Smooth muscle cell (in vitro differentiated cells): ENCODE results near the gene SPRTN. TPM values are rescaled to one million over a fixed set of nuclear protein-coding genes. Genes with fewer than 3 reads are reported as not detected.

Source experiments
- DNase-seq: peaks from one replicate; lab custom pipeline; 2025; ENCODE audit not compliant: unreplicated experiment; lab: John Stamatoyannopoulos, UW
- H2AFZ ChIP-seq: fragments of 200-600 bp; sonication (generic); 2 replicates; pipeline ENCODE4 v1.6.0; 2016; ENCODE audit warnings: antibody characterized with exemption, low read depth, mild to moderate bottlenecking
- H3F3A ChIP-seq: fragments of 200-600 bp; sonication (generic); 2 replicates; pipeline ENCODE4 v1.6.0; 2017; ENCODE audit warnings: antibody characterized with exemption, low read depth
- H3K27ac ChIP-seq: fragments of 200-600 bp; sonication (generic); 2 replicates; pipeline ENCODE4 v1.5.1; 2016; ENCODE audit warnings: low read depth, mild to moderate bottlenecking
- H3K27me3 ChIP-seq: fragments of 200-600 bp; sonication (generic); 2 replicates; pipeline ENCODE4 v1.6.1; 2016; ENCODE audit warnings: low read depth, mild to moderate bottlenecking
- H3K36me3 ChIP-seq: fragments of 200-600 bp; sonication (generic); 2 replicates; pipeline ENCODE4 v1.5.1; 2016; ENCODE audit warnings: low read depth
- H3K4me1 ChIP-seq: fragments of 200-600 bp; sonication (generic); 2 replicates; pipeline ENCODE4 v1.5.1; 2016; ENCODE audit warnings: low read depth
- H3K4me2 ChIP-seq: fragments of 200-600 bp; sonication (generic); 2 replicates; pipeline ENCODE4 v1.6.0; 2016; ENCODE audit warnings: mild to moderate bottlenecking
- H3K4me3 ChIP-seq: fragments of 200-600 bp; sonication (generic); 2 replicates; pipeline ENCODE4 v1.5.1; 2016; ENCODE audit warnings: mild to moderate bottlenecking
- H3K79me2 ChIP-seq: fragments of 200-600 bp; sonication (generic); 2 replicates; pipeline ENCODE4 v1.6.0; 2016; ENCODE audit warnings: low read depth, mild to moderate bottlenecking
- H3K9ac ChIP-seq: fragments of 200-600 bp; sonication (generic); 2 replicates; pipeline ENCODE4 v1.6.0; 2016; ENCODE audit warnings: low read depth
- H3K9me3 ChIP-seq: fragments of 200-600 bp; sonication (generic); replicated peaks from 2 replicates; pipeline ENCODE4 v1.5.1; 2016; ENCODE audit warnings: low read depth
- H4K20me1 ChIP-seq: fragments of 200-600 bp; sonication (generic); 2 replicates; pipeline ENCODE4 v1.6.0; 2016; ENCODE audit warnings: low read depth
- CTCF ChIP-seq: fragments of 200-600 bp; sonication (generic); IDR thresholded peaks from 2 replicates; pipeline ENCODE4 v1.5.1; 2017; ENCODE audit warnings: borderline replicate concordance, mild to moderate bottlenecking, antibody characterized with exemption; ENCODE audit not compliant: insufficient read depth, poor library complexity, severe bottlenecking
- WGBS: methylation state at CpG from one replicate; pipeline ENCODE4 v1.1.7; 2016; ENCODE audit warnings: low lambda C conversion rate; 5-methylcytosine and 5-hydroxymethylcytosine counted together
- polyA plus RNA-seq: library from polyadenylated mRNA; unstranded; fragments of >200 nt; fragmentation: Nextera tagmentation; extraction: Ambion mirVana; gene quantifications from 2 replicates; pipeline ENCODE4 v1.2.1, GENCODE V29; 2016
- total RNA-seq: library from RNA; depleted of rRNA; stranded (reverse); fragments of >200 nt; gene quantifications from 2 replicates; pipeline ENCODE4 v1.2.3, GENCODE V29; 2014

Gene SPRTN
- total and polyA plus RNA-seq, 2 experiments from 2014 or later, result 9.6 to 16.9 TPM

- no peaks in the 10 kb centered on the region for H3K9me3 ChIP-seq
- H3K4me2 ChIP-seq, result peak overlapping the region; percentile 66
- no peaks in the 10 kb centered on the region for H3K27me3 ChIP-seq
- H3K36me3 ChIP-seq, result no peaks in the 10 kb centered on the region
- H3K79me2 ChIP-seq, result peaks cover 71% of the 10 kb centered on the region
- WGBS, result 51% methylated on average over 4 of the region's 4 CpGs
- H3K27ac ChIP-seq, result peak overlapping the region; percentile 99
- H3F3A ChIP-seq, result peaks cover 19% of the 10 kb centered on the region
- no peak overlapping the region for H2AFZ ChIP-seq
- no peak for TF ChIP-seq CTCF
- peaks cover 4% of the 10 kb centered on the region for H3K4me1 ChIP-seq
- no peak overlapping the region for H3K4me3 ChIP-seq
- no peak for DNase-seq
- peak overlapping the region; percentile 88 for H3K9ac ChIP-seq
- peaks cover 22% of the 10 kb centered on the region for H4K20me1 ChIP-seq
Measured at GRCh38 chr1:231395998-231396390, 57.9 kb downstream of the SPRTN start.

- H3K4me3 ChIP-seq, result no peak overlapping the region
- H4K20me1 ChIP-seq, result peaks cover 28% of the 10 kb centered on the region
- WGBS, result 71% methylated on average over 2 of the region's 2 CpGs
- peak overlapping the region; percentile 66 for H3K4me2 ChIP-seq
- no peak for TF ChIP-seq CTCF
- peak overlapping the region; percentile 88 for H3K9ac ChIP-seq
- H3K9me3 ChIP-seq, result no peaks in the 10 kb centered on the region
- peaks cover 19% of the 10 kb centered on the region for H3F3A ChIP-seq
- DNase-seq, result no peak
- H3K4me1 ChIP-seq, result peaks cover 4% of the 10 kb centered on the region
- no peak overlapping the region for H2AFZ ChIP-seq
- no peaks in the 10 kb centered on the region for H3K36me3 ChIP-seq
- no peaks in the 10 kb centered on the region for H3K27me3 ChIP-seq
- peak overlapping the region; percentile 99 for H3K27ac ChIP-seq
- peaks cover 71% of the 10 kb centered on the region for H3K79me2 ChIP-seq
Measured at GRCh38 chr1:231396643-231397042, 58.5 kb downstream of the SPRTN start.

DNA sequence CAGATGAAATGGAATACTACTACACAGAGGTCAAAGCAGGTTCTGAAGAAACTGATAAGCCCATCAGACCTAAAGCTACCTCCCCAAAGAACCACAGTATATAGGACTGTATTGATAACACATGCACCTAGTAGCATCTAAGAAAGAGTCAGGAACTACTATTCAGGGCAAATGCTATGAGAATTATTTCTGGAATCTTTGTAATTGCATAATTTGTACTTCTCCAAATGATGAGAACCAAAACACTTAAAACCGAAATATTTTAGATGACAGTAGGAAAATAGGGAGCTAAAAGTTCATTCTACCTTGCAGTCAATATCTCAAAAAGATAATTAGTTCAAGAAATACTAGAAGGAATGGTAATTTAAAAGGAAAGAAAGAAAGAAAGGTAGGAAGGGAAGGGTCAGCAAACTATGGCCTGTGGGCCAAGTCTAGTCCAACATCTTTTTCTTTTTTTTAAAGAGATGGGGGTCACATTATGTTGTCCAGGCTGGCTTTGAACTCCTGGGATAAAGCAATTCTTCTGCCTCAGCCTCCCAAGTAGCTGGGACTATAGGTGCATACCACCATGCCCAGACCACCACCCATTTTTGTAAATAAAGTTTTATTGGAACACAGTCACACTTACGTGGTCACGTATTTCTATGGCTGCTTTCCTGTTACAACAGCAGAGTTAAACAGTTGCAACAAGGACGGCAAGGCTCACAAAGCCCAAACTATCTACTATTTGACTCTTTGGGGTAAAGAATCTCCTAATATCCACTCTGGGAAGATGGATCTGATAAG is 60.0 kb downstream of the SPRTN start:
- no peak for TF ChIP-seq CTCF
- H3K79me2 ChIP-seq, result peaks cover 71% of the 10 kb centered on the region
- whole genome bisulfite sequencing, result 86% methylated on average over 4 of the region's 4 CpGs

DNA sequence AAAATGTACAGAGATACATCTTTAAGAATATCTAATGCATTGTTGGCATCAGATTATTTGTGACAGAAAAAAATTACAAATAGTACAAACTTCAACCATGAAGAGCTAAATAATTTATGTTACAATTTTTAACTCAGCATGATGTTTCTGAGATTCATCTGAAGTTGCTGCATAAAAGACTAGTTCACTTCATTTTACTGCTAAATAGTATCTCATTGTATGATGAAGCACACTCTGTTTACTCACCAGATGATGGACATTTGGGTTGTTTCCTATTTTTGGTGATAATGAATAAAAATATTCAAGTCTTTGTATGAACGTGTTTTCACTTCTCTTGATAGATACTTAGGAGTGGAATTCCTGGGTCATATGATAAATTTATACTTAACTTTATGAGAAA is 63.4 kb downstream of the SPRTN start:
- WGBS, result 37% methylated on average over 1 of the region's 1 CpG
- TF ChIP-seq CTCF, result no peak

More for the DNA sequence above, 60.0 kb downstream of the SPRTN start:
- Histone ChIP-seq H3K9ac (no peak overlapping the region), H3F3A (peaks cover 19% of the 10 kb centered on the region), H3K27me3 (no peaks in the 10 kb centered on the region), H2AFZ (no peak overlapping the region), H3K9me3 (no peaks in the 10 kb centered on the region), H3K4me1 (peaks cover 4% of the 10 kb centered on the region), H3K4me3 (no peak overlapping the region), H3K27ac (peak overlapping the region; percentile 99), H3K36me3 (no peaks in the 10 kb centered on the region), H4K20me1 (peaks cover 43% of the 10 kb centered on the region), H3K4me2 (no peak overlapping the region)
- no peak for DNase-seq

More for the DNA sequence above, 63.4 kb downstream of the SPRTN start:
- Histone ChIP-seq H3K4me1 (no peaks in the 10 kb centered on the region), H3K9ac (no peak overlapping the region), H3F3A (peaks cover 10% of the 10 kb centered on the region), H3K27ac (no peak overlapping the region), H3K36me3 (no peaks in the 10 kb centered on the region), H3K79me2 (peaks cover 97% of the 10 kb centered on the region), H4K20me1 (peaks cover 70% of the 10 kb centered on the region), H3K4me3 (no peak overlapping the region), H2AFZ (no peak overlapping the region), H3K9me3 (no peaks in the 10 kb centered on the region), H3K27me3 (no peaks in the 10 kb centered on the region), H3K4me2 (no peak overlapping the region)
- no peak for DNase-seq
